Measurements from ENCODE around the gene TEKTIP1. TPM values are rescaled to one million over a fixed set of nuclear protein-coding genes. Genes with fewer than 3 reads are reported as not detected.
A peak's percentile ranks its signal among the peaks of the same experiment; 100 is the strongest.

The TEKTIP1 gene
- total and polyA plus RNA-seq, 12 donors, result 0.09 to 1.3 (median 0.79) TPM; not detected in 1

- intact Hi-C loops (cut with DNase I), result loop anchor here in 6 of 10 donors (1.0 to 2.0 kb wide), 2 partner anchors 32 to 33 kb away; no protein-coding TSS in a partner anchor
- peaks cover 11 to 33% (median 21%) of the 10 kb centered on the region in 7 donors for H3K27me3 ChIP-seq
- ATAC-seq (peak in 7 of 8 donors; percentile 10 to 74 (median 34)), DNase-seq (no peak)
- H3K4me1 ChIP-seq, result peaks cover 0 to 20% (median 11%) of the 10 kb centered on the region in 9 donors
- H3K36me3 ChIP-seq, result peaks cover 0 to 5% (median 0%) of the 10 kb centered on the region in 9 donors
- peak overlapping the region; percentile 12 to 62 (median 54) for H3K4me3 ChIP-seq
- H3K9me3 ChIP-seq, result no peaks in the 10 kb centered on the region
- WGBS, 2 donors, result 21 to 23% methylated on average over 15 to 16 of the region's 16 CpGs
- TF ChIP-seq, protein P1, sequence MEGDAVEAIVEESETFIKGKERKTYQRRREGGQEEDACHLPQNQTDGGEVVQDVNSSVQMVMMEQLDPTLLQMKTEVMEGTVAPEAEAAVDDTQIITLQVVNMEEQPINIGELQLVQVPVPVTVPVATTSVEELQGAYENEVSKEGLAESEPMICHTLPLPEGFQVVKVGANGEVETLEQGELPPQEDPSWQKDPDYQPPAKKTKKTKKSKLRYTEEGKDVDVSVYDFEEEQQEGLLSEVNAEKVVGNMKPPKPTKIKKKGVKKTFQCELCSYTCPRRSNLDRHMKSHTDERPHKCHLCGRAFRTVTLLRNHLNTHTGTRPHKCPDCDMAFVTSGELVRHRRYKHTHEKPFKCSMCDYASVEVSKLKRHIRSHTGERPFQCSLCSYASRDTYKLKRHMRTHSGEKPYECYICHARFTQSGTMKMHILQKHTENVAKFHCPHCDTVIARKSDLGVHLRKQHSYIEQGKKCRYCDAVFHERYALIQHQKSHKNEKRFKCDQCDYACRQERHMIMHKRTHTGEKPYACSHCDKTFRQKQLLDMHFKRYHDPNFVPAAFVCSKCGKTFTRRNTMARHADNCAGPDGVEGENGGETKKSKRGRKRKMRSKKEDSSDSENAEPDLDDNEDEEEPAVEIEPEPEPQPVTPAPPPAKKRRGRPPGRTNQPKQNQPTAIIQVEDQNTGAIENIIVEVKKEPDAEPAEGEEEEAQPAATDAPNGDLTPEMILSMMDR (IDR thresholded peaks at IDR 0.05), result peak; percentile 26 to 73 (median 59)
- peak overlapping the region in 6 of 10 donors; percentile 15 to 75 (median 45) for H3K27ac ChIP-seq
Measured at GRCh38 chr19:3586127-3586626, 47.2 kb downstream of the TEKTIP1 start.

- 41 to 47% methylated on average over 31 of the region's 31 CpGs for WGBS, 2 donors
- Histone ChIP-seq H3K4me3 (peak overlapping the region in 1 of 10 donors; percentile 60), H3K27ac (peak overlapping the region in 1 of 10 donors; percentile 31), H3K9me3 (no peaks in the 10 kb centered on the region), H3K4me1 (peaks cover 0 to 20% (median 12%) of the 10 kb centered on the region in 9 donors), H3K36me3 (peaks cover 0 to 5% (median 0%) of the 10 kb centered on the region in 9 donors), H3K27me3 (peaks cover 11 to 33% (median 21%) of the 10 kb centered on the region in 7 donors)
- DNase-seq, result no peak
- peak; percentile 25 to 61 (median 41) for ATAC-seq
- intact Hi-C loops (cut with DNase I), result loop anchor here in 6 of 10 donors (1.0 to 2.0 kb wide), 2 partner anchors 31 to 32 kb away; no protein-coding TSS in a partner anchor
- TF ChIP-seq, protein P1 (IDR thresholded peaks at IDR 0.05), result no peak
Measured at GRCh38 chr19:3586707-3587346, 47.9 kb downstream of the TEKTIP1 start.

DNA sequence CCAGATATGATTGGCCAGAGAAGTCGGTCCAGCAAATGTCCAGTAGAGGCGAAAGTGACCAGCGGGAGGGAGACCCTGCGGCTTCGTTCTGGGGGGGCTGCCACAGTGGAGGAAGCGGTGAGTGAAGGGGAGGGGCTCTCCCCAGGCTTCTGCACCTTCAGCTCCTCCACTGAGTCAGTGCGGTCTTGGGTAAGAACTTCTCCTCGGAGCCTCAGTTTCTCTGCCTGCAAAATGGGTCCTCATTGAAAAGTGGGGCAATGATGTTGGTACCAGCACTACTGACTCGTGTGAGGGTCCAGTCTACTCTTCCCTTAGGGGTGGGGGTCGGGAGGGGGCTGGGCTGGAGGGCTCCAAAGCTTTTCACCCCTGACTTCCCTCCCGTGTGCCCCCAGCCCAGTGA, 50.5 kb downstream of the TEKTIP1 start:
- WGBS, 2 donors, result 81 to 88% methylated on average over 11 of the region's 11 CpGs
- no peak overlapping the region for H3K27ac ChIP-seq
- TF ChIP-seq, protein P1 (IDR thresholded peaks at IDR 0.05), result no peak
- peaks cover 0 to 20% (median 12%) of the 10 kb centered on the region in 9 donors for H3K4me1 ChIP-seq
- ATAC-seq, result no peak
- H3K4me3 ChIP-seq, result no peak overlapping the region
- no peak for DNase-seq
- peaks cover 0 to 12% (median 0%) of the 10 kb centered on the region in 9 donors for H3K36me3 ChIP-seq
- H3K27me3 ChIP-seq, result peaks cover 11 to 24% (median 18%) of the 10 kb centered on the region in 7 donors
- intact Hi-C loops (cut with DNase I), result no loop called here
- H3K9me3 ChIP-seq, result no peaks in the 10 kb centered on the region

DNA sequence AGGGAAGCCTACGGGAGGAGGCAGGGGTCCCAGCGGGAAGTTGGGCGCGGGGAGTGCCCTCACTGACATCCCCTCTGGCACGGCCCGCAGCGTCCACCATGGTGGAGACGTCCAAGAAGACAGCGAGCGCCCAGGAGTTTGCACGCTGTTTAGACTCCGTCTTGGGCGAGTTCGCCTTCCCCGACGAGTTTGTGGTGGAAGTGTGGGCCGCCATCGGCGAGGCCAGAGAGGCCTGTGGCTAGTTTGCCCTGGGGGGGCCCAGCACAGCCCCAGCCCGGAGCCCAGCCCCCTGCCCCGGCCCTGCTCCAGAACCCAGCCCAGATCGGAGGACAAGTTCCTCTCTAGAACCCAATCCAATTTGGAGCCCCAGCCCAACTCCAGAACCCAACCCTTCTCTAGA, 51.0 kb downstream of the TEKTIP1 start:
- Histone ChIP-seq H3K4me1 (peaks cover 0 to 19% (median 12%) of the 10 kb centered on the region in 9 donors), H3K4me3 (no peak overlapping the region), H3K27ac (no peak overlapping the region), H3K27me3 (peaks cover 11 to 19% (median 14%) of the 10 kb centered on the region in 7 donors), H3K9me3 (no peaks in the 10 kb centered on the region), H3K36me3 (peaks cover 0 to 13% (median 0%) of the 10 kb centered on the region in 9 donors)
- TF ChIP-seq, protein P1 (IDR thresholded peaks at IDR 0.05), result no peak
- no peak for ATAC-seq
- intact Hi-C loops (cut with DNase I), result no loop called here
- WGBS, 2 donors, result 94 to 97% methylated on average over 22 of the region's 22 CpGs
- no peak for DNase-seq
